Measurements from ENCODE around the gene ATP5PF. TPM values are rescaled to one million over a fixed set of nuclear protein-coding genes. Genes with fewer than 3 reads are reported as not detected.
"Not testable (repeated sequence)": the region's sequence is repeated elsewhere in the genome, so short reads cannot be mapped to it uniquely, and the experiment has no call there.

ATP5PF gene
- total RNA-seq, 1 experiment from 2014 or later, result 66.4 TPM

- DNase-seq, result no peak
- Histone ChIP-seq H3K4me3 (ENCODE audit: insufficient read depth, low read depth, low read length) (no peak overlapping the region), H3K27me3 (ENCODE audit: control insufficient read depth, insufficient read depth, low read length) (no peaks in the 10 kb centered on the region), H3K36me3 (replicated peaks; ENCODE audit: control insufficient read depth, insufficient read depth, low read length) (no peaks in the 10 kb centered on the region)
Measured at GRCh38 chr21:25742900-25743299, 8.2 kb upstream of the ATP5PF start.

GRCh38 chr21:25737421-25737820 lies 2.7 kb upstream of the ATP5PF start:
- no peak overlapping the region for H3K4me3 ChIP-seq (ENCODE audit: insufficient read depth, low read depth, low read length)
- H3K36me3 ChIP-seq (replicated peaks; ENCODE audit: control insufficient read depth, insufficient read depth, low read length), result no peaks in the 10 kb centered on the region
- no peak for DNase-seq

GRCh38 chr21:25735646-25736597 lies 1.2 kb upstream of the ATP5PF start:
- Histone ChIP-seq H3K27me3 (ENCODE audit: control insufficient read depth, insufficient read depth, low read length) (no peaks in the 10 kb centered on the region), H3K36me3 (replicated peaks; ENCODE audit: control insufficient read depth, insufficient read depth, low read length) (no peaks in the 10 kb centered on the region), H3K4me3 (ENCODE audit: insufficient read depth, low read depth, low read length) (peak overlapping the region; percentile 80)
- DNase-seq, result peak; percentile 85

More at GRCh38 chr21:25737421-25737820, 2.7 kb upstream of the ATP5PF start:
- H3K27me3 ChIP-seq (ENCODE audit: control insufficient read depth, insufficient read depth, low read length), result no peaks in the 10 kb centered on the region

- DNase-seq, result no peak
- peaks cover 1% of the 10 kb centered on the region; the same call in 1 of the 2 replicates for H3K36me3 ChIP-seq (replicated peaks; ENCODE audit: control insufficient read depth, insufficient read depth, low read length)
- H3K4me3 ChIP-seq (ENCODE audit: insufficient read depth, low read depth, low read length), result peak overlapping the region; percentile 80
- H3K27me3 ChIP-seq (ENCODE audit: control insufficient read depth, insufficient read depth, low read length), result no peaks in the 10 kb centered on the region
Measured at GRCh38 chr21:25734654-25734903, 125 bp downstream of the ATP5PF start.

GRCh38 chr21:25733859-25734653 lies 648 bp downstream of the ATP5PF start:
- no peak for DNase-seq
- Histone ChIP-seq H3K36me3 (replicated peaks; ENCODE audit: control insufficient read depth, insufficient read depth, low read length) (peaks cover 2% of the 10 kb centered on the region; the same call in 1 of the 2 replicates), H3K27me3 (ENCODE audit: control insufficient read depth, insufficient read depth, low read length) (no peaks in the 10 kb centered on the region), H3K4me3 (ENCODE audit: insufficient read depth, low read depth, low read length) (peak overlapping the region; percentile 80)

GRCh38 chr21:25732091-25732760 lies 2.5 kb downstream of the ATP5PF start:
- no peak for DNase-seq
- Histone ChIP-seq H3K36me3 (replicated peaks; ENCODE audit: control insufficient read depth, insufficient read depth, low read length) (peaks cover 9% of the 10 kb centered on the region), H3K4me3 (ENCODE audit: insufficient read depth, low read depth, low read length) (no peak overlapping the region), H3K27me3 (ENCODE audit: control insufficient read depth, insufficient read depth, low read length) (no peaks in the 10 kb centered on the region)

GRCh38 chr21:25722631-25723030 lies 12.1 kb downstream of the ATP5PF start:
- no peak for DNase-seq
- Histone ChIP-seq H3K4me3 (ENCODE audit: insufficient read depth, low read depth, low read length) (no peak overlapping the region), H3K36me3 (replicated peaks; ENCODE audit: control insufficient read depth, insufficient read depth, low read length) (peaks cover 6% of the 10 kb centered on the region), H3K27me3 (ENCODE audit: control insufficient read depth, insufficient read depth, low read length) (no peaks in the 10 kb centered on the region)

- H3K27me3 ChIP-seq (ENCODE audit: control insufficient read depth, insufficient read depth, low read length), result no peaks in the 10 kb centered on the region
- peaks cover 5% of the 10 kb centered on the region for H3K36me3 ChIP-seq (replicated peaks; ENCODE audit: control insufficient read depth, insufficient read depth, low read length)
- H3K4me3 ChIP-seq (ENCODE audit: insufficient read depth, low read depth, low read length), result no peak overlapping the region
- no peak for DNase-seq
Measured at GRCh38 chr21:25721987-25722386, 12.7 kb downstream of the ATP5PF start.

GRCh38 chr21:25717491-25718147 lies 17.1 kb downstream of the ATP5PF start:
- no peak overlapping the region for H3K4me3 ChIP-seq (ENCODE audit: insufficient read depth, low read depth, low read length)
- no peaks in the 10 kb centered on the region for H3K27me3 ChIP-seq (ENCODE audit: control insufficient read depth, insufficient read depth, low read length)
- DNase-seq, result no peak
- no peaks in the 10 kb centered on the region; the same call in 1 of the 2 replicates for H3K36me3 ChIP-seq (replicated peaks; ENCODE audit: control insufficient read depth, insufficient read depth, low read length)

GRCh38 chr21:25714066-25714465 lies 20.6 kb downstream of the ATP5PF start:
- not testable (repeated sequence) for H3K27me3 ChIP-seq (ENCODE audit: control insufficient read depth, insufficient read depth, low read length); H3K36me3 ChIP-seq (replicated peaks; ENCODE audit: control insufficient read depth, insufficient read depth, low read length); H3K4me3 ChIP-seq (ENCODE audit: insufficient read depth, low read depth, low read length); DNase-seq

GRCh38 chr21:25710550-25710949 lies 24.2 kb downstream of the ATP5PF start:
- H3K27me3 ChIP-seq (ENCODE audit: control insufficient read depth, insufficient read depth, low read length), result no peaks in the 10 kb centered on the region
- H3K36me3 ChIP-seq (replicated peaks; ENCODE audit: control insufficient read depth, insufficient read depth, low read length), result no peaks in the 10 kb centered on the region
- no peak overlapping the region for H3K4me3 ChIP-seq (ENCODE audit: insufficient read depth, low read depth, low read length)
- no peak for DNase-seq

GRCh38 chr21:25709684-25710265 lies 24.9 kb downstream of the ATP5PF start:
- Histone ChIP-seq H3K36me3 (replicated peaks; ENCODE audit: control insufficient read depth, insufficient read depth, low read length) (no peaks in the 10 kb centered on the region), H3K4me3 (ENCODE audit: insufficient read depth, low read depth, low read length) (no peak overlapping the region), H3K27me3 (ENCODE audit: control insufficient read depth, insufficient read depth, low read length) (no peaks in the 10 kb centered on the region)
- no peak for DNase-seq

- Histone ChIP-seq H3K36me3 (replicated peaks; ENCODE audit: control insufficient read depth, insufficient read depth, low read length) (no peaks in the 10 kb centered on the region), H3K4me3 (ENCODE audit: insufficient read depth, low read depth, low read length) (no peak overlapping the region), H3K27me3 (ENCODE audit: control insufficient read depth, insufficient read depth, low read length) (no peaks in the 10 kb centered on the region)
- DNase-seq, result peak; percentile 30
Measured at GRCh38 chr21:25708467-25709065, 26.1 kb downstream of the ATP5PF start.

All from H7 (cell line).